Cerebellar nuclear complex (tissue), 1 donor: ENCODE results near the gene FUT3.
"Not testable (repeated sequence)": the region's sequence is repeated elsewhere in the genome, so short reads cannot be mapped to it uniquely, and the experiment has no call there.

Source experiments
- DNase-seq, 2 experiments: peaks; one replicate each; lab custom pipeline; 2025; lab: John Stamatoyannopoulos, UW

Gene FUT3

DNA sequence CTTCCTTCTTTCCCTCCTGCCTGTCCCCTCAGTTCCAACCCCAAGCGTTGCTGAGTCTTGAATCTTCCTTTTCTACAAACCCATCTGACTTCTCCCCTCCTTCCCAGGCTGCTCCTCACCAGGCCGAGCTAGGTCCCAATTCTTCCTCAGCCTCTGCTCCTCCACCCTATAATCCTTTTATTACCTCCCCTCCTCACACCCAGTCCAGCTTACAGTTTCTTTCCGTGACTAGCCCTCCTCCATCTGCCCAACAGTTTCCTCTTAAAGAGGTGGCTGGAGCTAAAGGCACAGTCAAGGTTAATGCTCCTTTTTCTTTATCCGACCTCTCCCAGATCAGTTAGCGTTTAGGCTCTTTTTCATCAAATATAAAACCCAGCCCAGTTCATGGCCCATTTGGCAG, 2.6 kb downstream of the FUT3 start:
- not testable (repeated sequence) for DNase-seq

DNA sequence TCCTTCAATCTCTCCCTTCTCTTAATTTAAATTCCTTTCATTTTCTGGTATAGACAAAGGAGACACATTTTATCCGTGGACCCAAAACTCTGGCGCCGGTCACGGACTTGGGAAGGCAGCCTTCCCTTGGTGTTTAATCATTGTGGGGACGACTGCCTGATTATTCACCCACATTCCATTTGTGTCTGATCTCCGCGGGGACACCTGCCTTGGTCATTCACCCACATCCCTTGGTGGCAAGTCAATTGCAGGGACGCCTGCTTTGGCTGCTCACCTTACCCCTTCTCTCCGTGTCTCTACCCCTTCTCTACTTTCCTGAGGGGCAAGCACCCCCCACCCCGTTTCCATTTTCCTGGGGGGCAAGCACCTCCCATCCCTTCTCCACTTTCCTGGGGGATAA, 3.4 kb downstream of the FUT3 start:
- DNase-seq: not testable (repeated sequence)

DNA sequence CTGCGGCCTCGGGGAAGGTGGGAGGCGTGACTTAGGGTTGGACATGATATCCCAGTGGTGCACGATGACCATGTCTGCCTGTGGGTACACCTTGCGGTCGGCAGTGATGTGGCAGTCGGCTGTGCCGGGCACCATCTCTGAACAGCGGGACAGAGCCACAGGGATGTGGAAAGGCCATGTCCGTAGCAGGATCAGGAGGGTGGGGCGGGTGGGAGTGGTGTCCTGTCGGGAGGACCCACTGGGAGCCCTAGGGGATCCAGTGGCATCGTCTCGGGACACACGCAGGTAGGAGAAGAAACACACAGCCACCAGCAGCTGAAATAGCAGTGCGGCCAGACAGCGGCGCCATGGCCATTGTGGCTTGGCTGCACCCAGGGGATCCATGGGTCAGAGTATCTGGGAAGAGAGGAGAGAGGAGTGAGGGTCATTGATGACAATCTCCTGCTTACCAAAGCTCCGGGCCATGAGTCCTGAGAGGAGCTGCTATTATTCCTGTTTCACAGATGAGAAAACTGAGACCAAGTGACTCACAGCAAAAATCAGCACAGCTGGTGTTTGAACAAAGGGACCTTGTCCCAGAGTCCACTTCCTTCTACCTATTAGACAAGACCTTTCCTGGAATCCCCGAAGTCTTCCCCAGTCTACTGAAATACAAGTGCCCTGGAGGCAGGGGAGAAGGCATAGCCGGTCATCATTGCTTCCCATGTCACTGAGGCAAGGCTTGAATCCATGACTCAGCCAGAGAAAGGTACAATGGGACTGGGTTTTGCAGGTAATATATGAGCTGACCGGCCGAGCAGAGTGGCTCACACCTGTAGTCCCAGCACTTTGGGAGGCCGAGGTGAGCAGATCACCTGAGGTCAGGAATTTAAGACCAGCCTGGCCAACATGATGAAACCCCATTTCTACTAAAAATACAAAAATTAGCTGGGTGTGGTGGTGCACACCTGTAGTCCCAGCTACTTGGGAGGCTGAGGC, 6.5 kb downstream of the FUT3 start:
- no peak for DNase-seq

DNA sequence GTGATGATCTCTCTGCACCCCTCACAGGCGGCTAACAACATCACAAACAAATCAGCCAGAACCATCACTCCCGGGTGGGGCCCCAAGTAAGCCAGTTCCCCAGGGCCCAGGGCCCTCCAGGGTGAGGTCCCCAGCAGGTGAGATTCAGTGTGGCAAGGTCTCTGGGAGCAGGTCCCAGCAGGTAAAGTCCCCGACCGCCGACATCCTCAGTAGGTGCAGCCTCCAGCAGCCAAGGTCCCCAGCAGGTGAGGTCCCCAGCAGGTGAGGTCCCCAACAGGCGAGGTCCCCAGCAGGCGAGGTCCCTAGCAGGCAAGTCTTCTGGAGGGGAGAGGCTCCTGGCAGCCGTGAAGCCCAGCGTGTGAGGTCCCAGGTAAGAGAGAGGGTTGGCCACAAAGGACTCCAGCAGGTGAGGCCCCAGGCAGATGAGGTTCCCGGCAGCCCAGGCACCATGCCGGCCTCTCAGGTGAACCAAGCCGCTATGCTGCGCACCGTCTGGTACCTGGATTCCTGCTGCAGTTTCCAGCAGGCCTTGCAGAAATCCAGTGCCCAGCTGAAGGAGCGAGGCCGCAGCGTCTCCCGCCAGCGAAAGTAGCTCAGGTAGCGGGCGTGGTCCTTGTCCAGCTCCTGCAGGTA, 7.8 kb downstream of the FUT3 start:
- no peak for DNase-seq

DNA sequence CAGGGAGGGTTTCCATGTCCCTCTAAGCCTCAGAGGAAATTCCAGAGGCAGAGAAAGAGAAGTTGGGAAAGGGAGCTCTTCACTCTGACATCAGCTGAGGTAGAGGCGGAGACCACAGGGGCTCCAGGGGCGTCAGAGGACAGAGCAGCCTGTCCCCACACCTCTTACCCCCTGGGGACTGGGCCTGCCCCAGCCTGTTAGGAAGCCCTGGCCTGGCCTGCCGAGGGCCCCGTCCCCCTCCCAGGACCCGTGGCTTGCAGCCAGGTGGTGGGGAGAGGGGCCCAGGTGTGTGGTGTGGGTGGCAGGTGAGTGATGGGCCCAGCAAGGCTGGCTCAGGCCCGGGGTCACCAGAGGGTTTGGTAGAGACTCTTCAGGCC, 9.5 kb downstream of the FUT3 start:
- not testable (repeated sequence) for DNase-seq

DNA sequence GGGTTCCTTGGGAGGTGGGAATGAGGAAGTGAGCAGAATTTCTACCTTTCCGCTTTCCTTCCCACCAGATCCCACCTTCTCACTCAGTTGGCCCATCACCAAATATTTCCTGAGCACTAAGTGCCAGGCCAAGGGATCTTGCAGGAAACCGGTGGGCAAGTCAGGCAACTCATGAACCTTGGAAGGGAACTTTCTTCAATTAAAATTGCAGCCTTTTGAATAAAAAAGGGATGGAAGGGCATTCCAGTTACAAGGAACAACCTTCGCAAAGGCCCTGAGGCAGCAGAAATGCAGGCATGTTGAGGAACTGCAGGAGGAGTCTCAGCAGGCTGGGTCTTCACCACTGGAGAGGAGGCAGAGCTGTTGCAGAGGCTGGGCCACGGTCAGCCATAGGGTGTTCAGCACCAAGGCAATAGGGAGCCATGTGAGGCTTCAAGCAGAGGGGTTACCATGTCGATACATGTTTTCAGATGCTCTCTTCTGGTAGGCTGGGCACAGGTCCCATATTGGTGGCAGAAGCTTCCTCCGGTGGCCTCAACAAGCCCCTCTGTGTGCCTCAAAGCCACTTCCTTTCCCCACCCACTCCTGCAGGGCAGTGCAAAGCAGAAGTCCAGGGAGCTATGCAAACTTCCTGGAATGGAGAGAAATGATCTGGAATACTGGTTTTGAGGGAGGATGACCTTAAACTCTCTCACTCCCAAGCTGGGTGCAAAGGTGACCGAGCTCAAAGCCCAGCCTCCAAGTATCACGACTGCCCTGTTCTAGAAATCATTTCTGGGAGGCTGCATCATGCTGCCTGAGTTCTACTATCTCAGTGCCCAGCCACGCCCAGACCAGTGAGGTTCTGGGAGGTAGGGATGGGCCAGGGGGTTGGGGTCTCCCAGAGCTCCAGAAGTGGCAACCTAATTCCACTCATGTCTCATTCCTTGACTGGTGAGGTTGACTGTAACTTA, 11.9 kb downstream of the FUT3 start, which contains the start of gene FUT6:
Gene FUT6 (minus strand): TSS at position 638 of the 953 bp plus-strand sequence. CDS start 7,135 bp downstream, outside the sequence.
- DNase-seq: no peak

DNA sequence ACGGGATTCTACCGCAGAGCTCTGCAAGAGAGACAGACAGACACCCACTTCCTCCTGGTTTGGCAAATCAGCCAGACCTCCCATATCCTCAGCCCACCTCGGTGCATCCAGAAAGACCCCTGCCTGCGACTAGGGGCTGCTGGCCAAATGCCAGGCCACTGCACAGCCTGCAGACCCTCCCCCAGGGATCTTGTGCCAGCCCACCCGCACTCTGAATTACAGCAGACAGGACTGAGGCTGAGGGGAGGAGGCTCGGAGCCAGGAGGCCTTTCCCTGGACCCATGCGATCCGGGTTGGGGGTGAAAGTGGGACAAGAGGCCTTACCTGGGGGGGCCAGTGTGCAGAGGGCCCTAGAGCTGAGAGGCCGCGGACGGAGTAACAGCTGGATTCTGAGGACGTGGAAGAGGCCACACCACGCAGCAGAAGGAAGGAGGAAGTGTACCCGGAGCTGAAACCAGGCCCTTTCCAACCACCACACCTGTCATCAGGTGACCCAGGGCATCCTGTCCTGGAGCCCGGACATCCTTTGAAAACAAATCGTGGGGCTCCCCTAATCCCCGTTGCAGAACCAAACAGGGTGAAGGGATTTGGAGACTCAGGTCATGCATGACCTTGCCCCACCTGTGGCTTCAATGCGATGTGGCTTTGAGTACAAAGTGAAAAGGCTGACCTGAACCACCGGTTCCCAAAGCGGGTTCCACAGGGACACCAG, 12.7 kb downstream of the FUT3 start:
- DNase-seq: no peak

DNA sequence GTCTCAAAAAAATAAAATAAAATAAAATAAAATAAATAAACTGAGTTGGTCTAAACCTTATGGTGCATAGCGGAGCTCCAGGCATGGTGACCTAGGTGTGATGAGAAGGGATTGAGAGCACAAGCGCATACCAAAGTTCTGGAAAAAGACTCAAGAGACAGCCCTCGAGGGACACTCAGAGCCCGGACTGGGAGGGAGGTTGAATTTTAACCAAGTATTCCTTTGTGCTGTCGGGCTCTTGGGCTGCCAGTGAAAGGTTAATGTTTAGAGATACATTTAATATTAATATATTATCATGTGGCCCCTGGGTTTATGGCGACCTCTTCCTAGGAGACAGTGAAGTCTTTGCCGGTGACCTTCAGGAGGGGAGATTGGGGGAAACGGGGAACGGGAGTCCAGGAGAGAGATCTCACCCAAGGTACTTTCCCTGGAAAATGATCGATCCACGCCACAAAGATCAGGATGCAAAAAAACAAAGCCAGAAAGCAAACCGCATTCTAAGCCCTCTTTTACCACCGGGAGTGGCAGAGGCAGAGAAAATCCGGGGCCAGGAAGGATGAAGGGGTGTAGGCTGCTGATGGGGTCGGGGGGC, 13.4 kb downstream of the FUT3 start:
- DNase-seq: no peak

DNA sequence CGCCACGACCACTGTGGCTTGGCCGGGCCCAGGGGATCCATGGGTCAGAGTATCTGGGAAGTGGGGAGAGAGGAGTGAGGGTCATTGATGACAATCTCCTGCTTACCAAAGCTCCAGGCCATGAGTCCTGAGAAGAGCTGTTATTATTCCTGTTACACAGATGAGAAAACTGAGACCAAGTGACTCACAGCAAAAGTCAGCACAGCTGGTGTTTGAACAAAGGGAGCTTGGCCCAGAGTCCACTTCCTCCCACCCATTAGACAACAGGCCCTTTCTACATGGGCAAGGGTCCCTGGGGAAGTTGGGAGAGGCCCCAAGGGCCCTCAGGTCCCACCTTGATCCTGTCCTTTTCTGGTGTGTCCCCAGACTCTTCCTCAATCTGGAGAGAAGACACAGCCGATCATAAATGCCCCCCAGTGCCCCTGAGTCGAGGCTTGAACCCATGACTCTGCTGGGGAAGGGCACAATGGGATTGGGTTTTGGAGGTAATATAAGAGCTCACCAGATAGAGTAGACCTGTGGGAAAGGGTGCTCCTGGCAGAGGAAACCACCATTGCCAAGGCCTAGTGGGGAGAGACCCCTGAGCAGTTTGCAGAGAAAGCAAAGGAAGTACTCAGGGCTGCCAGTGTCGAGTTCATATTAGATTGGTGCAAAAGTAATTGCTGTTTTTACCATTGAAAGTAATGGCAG, 18.6 kb downstream of the FUT3 start:
- DNase-seq: no peak

DNA sequence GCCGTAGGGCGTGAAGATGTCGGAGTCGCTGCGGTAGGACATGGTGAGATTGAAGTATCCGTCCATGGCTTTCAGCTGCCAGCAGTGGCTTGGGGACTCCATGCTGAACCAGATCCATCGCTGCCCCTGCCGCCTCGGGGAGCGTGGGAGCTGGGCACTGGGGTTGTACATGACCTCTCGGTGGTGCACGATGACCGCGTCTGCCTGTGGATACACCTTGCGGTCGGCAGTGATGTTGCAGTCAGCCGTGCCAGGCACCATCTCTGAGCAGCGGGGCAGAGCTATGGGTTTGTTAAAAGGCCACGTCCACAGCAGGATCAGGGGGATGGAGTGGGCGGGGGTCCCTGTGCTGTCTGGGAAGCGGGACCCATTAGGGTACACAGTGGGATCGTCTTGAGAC, 19.2 kb downstream of the FUT3 start:
- no peak for DNase-seq

DNA sequence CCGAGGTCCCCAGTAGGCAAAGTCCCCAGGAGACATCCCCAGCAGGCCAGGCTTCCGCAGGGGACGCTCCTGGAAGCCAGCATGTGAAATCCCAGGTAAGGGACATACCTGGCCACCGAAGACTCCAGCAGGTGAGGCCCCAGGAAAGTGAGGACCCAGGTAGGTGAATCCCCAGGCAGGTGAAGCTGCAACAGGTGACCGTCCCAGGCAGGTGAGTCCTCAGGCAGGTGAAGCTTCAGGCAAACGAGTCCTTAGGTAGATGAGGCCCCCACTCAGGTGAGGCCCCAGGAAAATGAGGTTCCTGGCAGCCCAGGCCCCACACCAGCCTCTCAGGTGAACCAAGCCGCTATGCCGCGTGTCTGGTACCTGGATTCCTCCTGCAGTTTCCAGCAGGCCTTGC, 20.1 kb downstream of the FUT3 start:
- DNase-seq: no peak

DNA sequence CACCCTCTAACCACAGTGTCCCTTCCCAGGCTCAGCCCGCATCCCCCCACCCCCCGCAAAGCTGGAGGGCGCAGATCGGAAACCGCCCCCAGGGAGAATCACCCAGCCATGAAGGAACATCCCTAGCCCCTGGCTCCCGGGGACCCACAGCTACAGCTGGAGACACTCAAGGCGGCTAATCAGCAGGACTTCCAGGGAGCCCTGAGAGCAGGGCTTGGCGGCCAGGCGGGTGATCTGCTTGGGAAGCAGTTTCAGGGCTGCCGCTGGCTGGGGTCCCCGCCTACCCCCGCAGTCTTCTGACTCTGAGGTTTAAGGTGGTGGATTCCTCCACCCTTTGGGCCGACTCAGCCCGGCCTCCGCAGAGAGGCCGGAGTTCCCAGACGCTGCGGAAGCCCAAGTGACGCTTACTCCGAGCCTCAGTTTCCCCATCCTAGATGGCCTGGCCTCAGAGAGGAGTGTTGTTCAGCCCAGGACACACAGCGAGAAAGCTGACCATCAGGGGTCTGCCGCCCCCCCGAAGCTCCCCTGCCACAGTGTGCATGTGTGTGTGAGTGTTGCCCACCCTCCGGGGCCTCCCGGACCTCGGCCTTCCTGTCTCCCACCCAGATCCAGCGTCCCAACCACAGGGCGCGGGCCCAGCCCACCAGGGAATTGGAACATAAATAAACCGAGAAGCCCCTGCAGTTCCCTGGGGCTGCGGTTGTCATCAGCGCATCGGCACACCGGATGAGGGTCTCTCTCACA, 21.5 kb downstream of the FUT3 start:
- no peak for DNase-seq

DNA sequence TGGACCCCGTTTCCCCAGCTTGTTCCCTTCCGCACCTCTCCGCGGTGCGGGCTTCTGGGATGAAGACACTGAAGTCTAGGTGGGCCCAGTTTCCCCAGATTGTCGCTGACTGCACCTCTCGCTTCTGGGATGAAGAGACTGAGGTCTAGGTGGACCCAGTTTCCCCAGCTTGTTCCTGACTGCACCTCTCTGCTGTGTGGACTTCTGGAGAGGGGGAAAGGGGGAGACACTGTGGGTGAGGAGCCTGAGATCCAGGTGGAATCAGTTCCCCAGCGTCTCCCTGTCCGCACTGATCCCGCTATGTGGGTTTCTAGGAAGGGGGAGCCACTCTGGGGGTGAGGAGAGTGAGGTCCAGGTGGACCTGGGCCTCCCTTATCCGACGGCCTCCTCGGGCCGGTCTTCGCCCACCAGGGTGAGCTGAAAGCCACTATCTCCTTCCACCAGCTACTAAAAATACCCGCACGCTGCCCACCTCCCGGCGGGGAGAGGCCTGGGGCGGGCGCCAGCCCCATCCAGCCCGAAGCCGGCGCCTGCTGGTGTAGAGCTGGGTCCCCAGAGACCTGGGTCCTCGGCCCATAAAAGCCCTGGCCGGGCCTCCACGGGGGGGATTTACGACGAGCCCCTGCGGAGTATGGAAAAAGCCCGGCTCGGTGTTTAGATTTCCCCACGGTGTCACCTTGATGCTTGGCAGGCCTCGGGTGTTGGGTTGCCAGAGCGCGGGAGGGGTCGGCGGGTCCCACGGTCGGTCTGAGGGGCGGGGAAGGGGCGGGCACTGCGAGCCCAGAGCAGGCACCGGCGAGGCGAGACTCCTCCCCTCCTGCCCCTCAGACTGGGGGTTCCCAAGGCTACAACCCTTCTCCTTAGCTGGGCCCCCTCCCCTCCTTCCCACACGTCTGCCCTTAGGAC, 22.3 kb downstream of the FUT3 start:
- no peak for DNase-seq

DNA sequence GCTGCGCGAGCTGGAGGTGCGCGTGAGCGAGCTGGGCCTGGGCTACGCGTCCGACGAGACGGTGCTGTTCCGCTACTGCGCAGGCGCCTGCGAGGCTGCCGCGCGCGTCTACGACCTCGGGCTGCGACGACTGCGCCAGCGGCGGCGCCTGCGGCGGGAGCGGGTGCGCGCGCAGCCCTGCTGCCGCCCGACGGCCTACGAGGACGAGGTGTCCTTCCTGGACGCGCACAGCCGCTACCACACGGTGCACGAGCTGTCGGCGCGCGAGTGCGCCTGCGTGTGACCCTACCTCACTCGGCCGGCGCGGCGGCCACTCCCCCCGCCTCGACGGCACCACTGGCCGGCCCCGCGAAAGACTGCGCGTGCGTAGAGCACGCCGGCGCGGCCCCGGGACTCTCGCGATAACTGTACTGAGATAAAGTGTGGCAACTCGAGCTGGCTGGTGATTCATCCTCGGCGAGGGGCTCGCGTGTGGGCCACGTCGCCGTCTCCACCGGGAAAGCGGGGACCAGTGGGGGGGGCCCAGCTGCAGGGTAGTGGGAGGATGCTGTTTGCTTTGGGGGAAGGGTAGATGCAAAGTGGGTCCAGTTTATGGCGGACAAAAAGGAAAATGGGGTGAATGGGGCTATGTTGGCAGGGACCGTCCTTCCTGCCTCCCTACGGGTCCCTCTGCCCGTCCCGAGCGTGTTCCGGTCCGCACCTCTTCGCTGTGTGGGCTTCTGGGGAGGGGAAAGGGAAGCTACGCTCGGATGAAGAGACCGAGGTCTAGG, 23.2 kb downstream of the FUT3 start:
- DNase-seq: no peak

DNA sequence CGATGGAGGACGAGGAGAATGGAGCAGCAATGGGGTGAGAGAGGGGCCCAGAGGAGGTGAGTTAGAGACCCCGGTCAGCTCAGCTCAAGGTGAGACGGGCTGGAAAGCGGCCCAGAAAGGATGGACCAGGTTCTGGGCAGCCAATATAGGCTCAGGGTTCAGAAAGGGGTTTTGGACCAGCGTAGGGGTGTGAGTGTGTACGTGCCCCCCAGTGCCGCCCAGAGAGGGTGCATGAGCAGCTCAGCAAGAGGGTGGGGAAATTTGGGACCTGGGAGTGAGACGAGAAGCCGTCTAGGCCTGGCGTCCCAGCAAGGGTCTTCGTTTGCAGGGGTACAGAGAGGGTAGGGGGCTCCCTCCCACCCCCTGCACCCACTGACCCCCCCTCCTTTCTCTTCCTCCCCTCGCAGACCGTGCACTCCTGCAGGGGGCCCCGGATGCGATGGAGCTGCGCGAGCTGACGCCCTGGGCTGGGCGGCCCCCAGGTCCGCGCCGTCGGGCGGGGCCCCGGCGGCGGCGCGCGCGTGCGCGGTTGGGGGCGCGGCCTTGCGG, 23.8 kb downstream of the FUT3 start:
- no peak for DNase-seq

DNA sequence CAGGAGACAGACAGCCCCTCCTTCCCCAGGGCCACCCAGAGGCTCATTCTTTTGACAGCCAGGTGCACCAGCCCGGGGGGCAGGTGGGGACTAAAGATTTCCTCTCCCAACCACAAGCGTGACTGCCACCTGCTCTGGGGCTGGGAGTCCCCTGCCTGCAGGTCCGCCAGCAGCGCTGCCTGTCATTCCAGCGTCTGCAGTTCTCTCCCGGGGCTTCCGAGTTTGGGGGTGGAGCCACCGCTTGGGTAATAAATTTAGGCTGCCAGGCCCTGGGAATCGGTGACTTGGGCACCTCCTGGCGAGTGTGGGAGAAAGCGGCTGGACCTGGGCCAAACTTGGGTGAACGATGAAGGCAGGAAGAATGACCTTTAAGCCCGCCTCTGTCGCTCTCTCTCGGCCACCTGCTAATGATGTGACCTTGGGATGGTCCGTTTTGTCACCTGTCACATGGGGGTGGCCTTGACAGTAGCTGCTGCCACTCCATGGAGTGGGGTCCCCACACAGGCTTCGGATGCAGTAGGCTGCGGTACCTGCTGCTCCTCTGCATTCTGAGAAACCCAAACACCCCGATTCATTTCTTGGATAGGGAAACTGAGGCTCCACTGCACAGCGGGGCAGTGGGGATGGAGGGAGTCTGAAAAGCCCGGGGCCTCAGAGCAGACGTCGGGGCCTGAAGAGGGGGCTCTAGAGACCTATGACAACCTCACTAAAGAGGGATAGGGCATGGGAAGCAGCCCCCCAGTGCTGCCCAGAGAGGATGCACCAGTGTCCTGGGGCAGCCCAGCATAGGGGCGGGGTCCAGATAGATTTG, 24.5 kb downstream of the FUT3 start:
- no peak for DNase-seq

DNA sequence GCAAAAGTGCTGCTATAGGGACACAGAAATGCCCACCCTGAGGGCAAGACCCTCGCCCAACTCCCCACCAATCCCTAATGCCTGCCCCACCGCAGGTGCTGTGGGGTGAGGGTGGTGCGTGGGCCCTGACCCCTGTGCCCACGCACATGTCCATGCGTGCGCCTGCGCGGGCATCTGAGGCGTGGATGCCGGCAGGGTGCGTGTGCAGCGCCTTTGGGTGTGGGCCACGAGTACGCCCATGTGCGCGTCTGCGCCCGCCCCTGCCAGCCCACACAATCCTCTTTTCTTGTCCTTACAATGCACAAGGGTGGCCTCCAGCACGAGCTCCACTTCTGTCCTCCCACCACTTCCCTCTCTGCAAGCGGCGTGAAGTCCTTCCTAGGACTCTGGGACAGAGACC, 26.1 kb downstream of the FUT3 start:
- no peak for DNase-seq
